ENCODE results near the gene DYNLRB1. TPM values are rescaled to one million over a fixed set of nuclear protein-coding genes. Genes with fewer than 3 reads are reported as not detected.

The DYNLRB1 gene
- total RNA-seq, 1 experiment from 2014 or later = 127 TPM

GRCh38 chr20:34542439-34542838 is 26.2 kb downstream of the DYNLRB1 start:
- no peak for DNase-seq (ENCODE audit: unreplicated experiment)
- CTCF ChIA-PET = interaction anchor here (0.7 to 1.0 kb wide), 2 partner anchors 21 to 130 kb away, joined by 3 read pairs; no protein-coding TSS in a partner anchor
- Mint-ChIP-seq H3K27me3 (ENCODE audit: insufficient read depth, unreplicated experiment) (no peaks in the 10 kb centered on the region), H3K36me3 (ENCODE audit: insufficient read depth, unreplicated experiment) (peaks cover 54% of the 10 kb centered on the region), H3K27ac (ENCODE audit: low read depth, unreplicated experiment) (no peak overlapping the region), H3K4me3 (ENCODE audit: unreplicated experiment) (no peak overlapping the region), H3K4me1 (ENCODE audit: insufficient read depth, unreplicated experiment) (peaks cover 6% of the 10 kb centered on the region), H3K9me3 (ENCODE audit: unreplicated experiment) (no peaks in the 10 kb centered on the region)
- intact Hi-C loops (cut with micrococcal nuclease) = no loop called here
- no TSS peak for BruUV-seq (replicated peaks)
- TF ChIP-seq, protein P1, sequence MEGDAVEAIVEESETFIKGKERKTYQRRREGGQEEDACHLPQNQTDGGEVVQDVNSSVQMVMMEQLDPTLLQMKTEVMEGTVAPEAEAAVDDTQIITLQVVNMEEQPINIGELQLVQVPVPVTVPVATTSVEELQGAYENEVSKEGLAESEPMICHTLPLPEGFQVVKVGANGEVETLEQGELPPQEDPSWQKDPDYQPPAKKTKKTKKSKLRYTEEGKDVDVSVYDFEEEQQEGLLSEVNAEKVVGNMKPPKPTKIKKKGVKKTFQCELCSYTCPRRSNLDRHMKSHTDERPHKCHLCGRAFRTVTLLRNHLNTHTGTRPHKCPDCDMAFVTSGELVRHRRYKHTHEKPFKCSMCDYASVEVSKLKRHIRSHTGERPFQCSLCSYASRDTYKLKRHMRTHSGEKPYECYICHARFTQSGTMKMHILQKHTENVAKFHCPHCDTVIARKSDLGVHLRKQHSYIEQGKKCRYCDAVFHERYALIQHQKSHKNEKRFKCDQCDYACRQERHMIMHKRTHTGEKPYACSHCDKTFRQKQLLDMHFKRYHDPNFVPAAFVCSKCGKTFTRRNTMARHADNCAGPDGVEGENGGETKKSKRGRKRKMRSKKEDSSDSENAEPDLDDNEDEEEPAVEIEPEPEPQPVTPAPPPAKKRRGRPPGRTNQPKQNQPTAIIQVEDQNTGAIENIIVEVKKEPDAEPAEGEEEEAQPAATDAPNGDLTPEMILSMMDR (IDR thresholded peaks at IDR 0.05; ENCODE audit: unreplicated experiment) = no peak
- POLR2A ChIA-PET = no interaction called here

GRCh38 chr20:34543463-34544056 is 27.3 kb downstream of the DYNLRB1 start:
- no peaks in the 10 kb centered on the region for H3K9me3 Mint-ChIP-seq (ENCODE audit: unreplicated experiment)
- TF ChIP-seq, protein P1 (IDR thresholded peaks at IDR 0.05; ENCODE audit: unreplicated experiment) = no peak
- H3K4me1 Mint-ChIP-seq (ENCODE audit: insufficient read depth, unreplicated experiment) = peaks cover 6% of the 10 kb centered on the region
- H3K4me3 Mint-ChIP-seq (ENCODE audit: unreplicated experiment) = no peak overlapping the region
- CTCF ChIA-PET = interaction anchor here (0.6 to 0.9 kb wide), 3 partner anchors 17 to 93 kb away, joined by 3 read pairs; no protein-coding TSS in a partner anchor
- POLR2A ChIA-PET = interaction anchor here (0.5 to 1.3 kb wide), 3 partner anchors 12 to 927 kb away, joined by 3 to 4 read pairs (median 3); no protein-coding TSS in a partner anchor
- H3K27me3 Mint-ChIP-seq (ENCODE audit: insufficient read depth, unreplicated experiment) = no peaks in the 10 kb centered on the region
- H3K27ac Mint-ChIP-seq (ENCODE audit: low read depth, unreplicated experiment) = no peak overlapping the region
- intact Hi-C loops (cut with micrococcal nuclease) = no loop called here
- peaks cover 45% of the 10 kb centered on the region for H3K36me3 Mint-ChIP-seq (ENCODE audit: insufficient read depth, unreplicated experiment)
- no TSS peak for BruUV-seq (replicated peaks)
- DNase-seq (ENCODE audit: unreplicated experiment) = no peak

DNA sequence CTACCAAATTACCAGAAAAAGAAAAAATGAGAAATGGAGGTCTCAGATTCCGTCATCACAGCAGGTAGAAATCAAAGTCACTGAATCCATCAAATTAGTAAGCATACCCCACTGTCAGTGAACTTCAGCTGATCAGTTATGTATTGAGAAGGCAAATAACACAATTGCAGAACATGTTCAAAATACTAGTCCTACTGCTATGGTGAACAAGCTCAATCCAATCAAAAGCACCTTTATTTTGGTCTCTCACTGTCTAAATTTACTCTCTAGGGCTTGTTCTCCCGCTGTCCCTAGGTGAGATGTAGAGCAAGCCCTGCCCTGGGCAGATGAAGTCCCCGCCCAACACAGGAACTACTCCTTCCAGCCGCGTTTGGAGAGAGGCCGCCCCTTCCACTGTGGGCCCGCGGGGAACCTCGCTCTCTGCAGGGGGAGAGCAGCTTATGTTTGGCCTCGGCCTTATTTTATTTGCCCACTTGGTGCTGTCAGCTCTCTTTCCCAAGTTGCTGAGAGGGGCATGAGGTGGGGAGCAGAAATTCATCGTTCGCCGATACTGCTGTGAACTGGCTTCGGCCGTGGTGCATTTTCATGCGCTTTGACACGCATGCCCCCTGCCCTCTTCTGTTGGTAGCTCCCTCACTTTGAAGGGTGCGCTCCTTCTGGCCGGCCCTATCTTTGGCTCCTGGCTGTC is 28.0 kb downstream of the DYNLRB1 start:
- Mint-ChIP-seq H3K36me3 (ENCODE audit: insufficient read depth, unreplicated experiment) (peaks cover 38% of the 10 kb centered on the region), H3K27me3 (ENCODE audit: insufficient read depth, unreplicated experiment) (no peaks in the 10 kb centered on the region), H3K9me3 (ENCODE audit: unreplicated experiment) (no peaks in the 10 kb centered on the region), H3K4me3 (ENCODE audit: unreplicated experiment) (no peak overlapping the region), H3K4me1 (ENCODE audit: insufficient read depth, unreplicated experiment) (peaks cover 6% of the 10 kb centered on the region), H3K27ac (ENCODE audit: low read depth, unreplicated experiment) (no peak overlapping the region)
- BruUV-seq (replicated peaks) = no TSS peak
- TF ChIP-seq, protein P1 (IDR thresholded peaks at IDR 0.05; ENCODE audit: unreplicated experiment) = no peak
- DNase-seq (ENCODE audit: unreplicated experiment) = no peak
- intact Hi-C loops (cut with micrococcal nuclease) = no loop called here
- CTCF ChIA-PET = interaction anchor here (0.6 to 0.9 kb wide), 4 partner anchors 17 to 417 kb away, joined by 3 to 4 read pairs (median 3); no protein-coding TSS in a partner anchor
- POLR2A ChIA-PET = interaction anchor here (0.5 to 1.3 kb wide), 3 partner anchors 13 to 927 kb away, joined by 3 to 4 read pairs (median 3); no protein-coding TSS in a partner anchor

- POLR2A ChIA-PET = interaction anchor here (1.2 kb wide), 1 partner anchor 21 kb away, joined by 3 read pairs; no protein-coding TSS in a partner anchor
- H3K4me1 Mint-ChIP-seq (ENCODE audit: insufficient read depth, unreplicated experiment) = peaks cover 6% of the 10 kb centered on the region
- no peak overlapping the region for H3K4me3 Mint-ChIP-seq (ENCODE audit: unreplicated experiment)
Observed at GRCh38 chr20:34546751-34547181, 30.5 kb downstream of the DYNLRB1 start.

More at GRCh38 chr20:34546751-34547181, 30.5 kb downstream of the DYNLRB1 start:
- Mint-ChIP-seq H3K27me3 (ENCODE audit: insufficient read depth, unreplicated experiment) (no peaks in the 10 kb centered on the region), H3K9me3 (ENCODE audit: unreplicated experiment) (no peaks in the 10 kb centered on the region), H3K27ac (ENCODE audit: low read depth, unreplicated experiment) (no peak overlapping the region), H3K36me3 (ENCODE audit: insufficient read depth, unreplicated experiment) (peaks cover 13% of the 10 kb centered on the region)
- intact Hi-C loops (cut with micrococcal nuclease) = no loop called here
- DNase-seq (ENCODE audit: unreplicated experiment) = no peak
- CTCF ChIA-PET = no interaction called here
- BruUV-seq (replicated peaks) = no TSS peak
- TF ChIP-seq, protein P1 (IDR thresholded peaks at IDR 0.05; ENCODE audit: unreplicated experiment) = no peak
